GM21381 (cell line): ENCODE measurements around the gene SLC35F1.

Source experiments
- ATAC-seq: cut with Tn5 transposase; IDR thresholded peaks from one replicate; pipeline ENCODE4 v1.9.1; 2021; ENCODE audit warnings: mild to moderate bottlenecking, moderate library complexity; ENCODE audit not compliant: unreplicated experiment

The SLC35F1 gene

DNA sequence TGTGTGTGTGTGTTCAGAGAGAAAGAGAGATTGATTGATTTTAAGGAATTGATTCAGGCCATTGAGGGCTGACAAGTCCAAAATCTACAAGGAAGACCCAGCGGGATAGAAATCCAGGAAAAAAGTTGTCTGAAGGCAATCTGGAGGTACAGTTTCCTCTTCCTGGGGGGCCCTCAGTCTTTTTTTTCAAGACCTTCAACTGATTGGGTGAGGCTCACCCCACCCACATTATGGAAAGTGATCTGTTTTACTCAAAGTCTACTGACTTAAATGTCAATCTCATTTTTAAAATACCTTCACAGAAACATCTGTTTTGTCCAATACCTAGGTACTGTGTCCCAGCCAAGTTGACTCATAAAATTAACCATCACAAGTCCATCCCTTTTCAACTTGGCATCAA is 398.0 kb downstream of the SLC35F1 start:
- ATAC-seq = no peak

DNA sequence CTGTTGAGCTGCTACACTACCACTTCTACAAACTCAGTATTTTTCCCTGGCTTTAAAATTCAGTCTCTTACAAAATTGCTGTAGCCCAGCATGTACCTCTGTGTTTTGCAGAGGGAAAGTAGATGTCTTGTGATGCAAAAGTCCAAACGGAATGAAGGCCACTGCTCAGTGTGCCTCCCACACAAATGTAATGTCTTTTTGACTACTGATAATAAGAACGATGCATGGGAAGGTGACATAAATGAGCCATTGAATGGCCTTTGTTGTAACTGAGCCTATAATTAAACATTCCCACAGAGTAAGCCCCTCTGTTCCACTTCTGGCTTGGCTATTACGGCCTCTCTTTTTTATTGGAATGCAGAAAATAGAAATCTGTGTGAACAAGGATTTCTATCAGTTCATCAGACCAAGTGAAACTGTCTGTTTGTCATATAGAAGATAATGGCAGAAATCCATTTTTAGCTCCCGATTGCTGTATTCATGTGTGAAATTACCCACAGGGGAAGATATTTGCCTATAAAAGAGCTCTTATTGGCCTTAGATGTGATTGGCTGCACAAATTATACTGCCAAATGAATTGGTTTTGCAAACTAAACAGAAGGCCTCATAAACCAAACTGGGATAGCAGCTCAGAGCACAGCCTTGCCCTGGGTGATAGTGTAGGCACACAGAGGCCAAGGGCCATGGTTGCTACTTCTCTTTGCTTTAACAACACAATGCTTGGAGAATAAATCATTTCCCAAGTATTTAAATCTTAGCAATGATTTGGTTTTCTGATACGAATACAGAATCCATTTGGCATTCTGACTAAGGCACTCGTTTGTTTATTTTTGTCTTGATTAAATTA is 399.6 kb downstream of the SLC35F1 start:
- no peak for ATAC-seq

DNA sequence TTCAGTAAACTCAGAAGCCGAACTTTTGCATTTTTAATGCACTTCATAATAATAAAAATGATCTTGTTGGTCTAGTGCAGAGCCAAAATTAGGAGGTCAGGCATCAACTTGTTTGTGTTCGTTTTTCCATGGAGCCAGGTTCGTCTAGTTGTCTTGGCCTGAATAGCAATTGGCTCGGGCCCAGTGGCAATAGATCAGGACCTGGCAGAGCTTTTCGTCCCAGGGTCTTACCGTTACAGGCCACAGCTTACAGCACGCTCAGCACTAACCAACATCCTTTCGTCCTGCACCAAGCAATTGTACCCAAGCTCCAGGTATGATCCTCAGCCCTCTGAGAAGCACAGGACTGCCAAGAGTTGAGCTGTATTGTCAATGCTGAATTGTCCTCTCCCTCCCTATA is 400.5 kb downstream of the SLC35F1 start:
- no peak for ATAC-seq

DNA sequence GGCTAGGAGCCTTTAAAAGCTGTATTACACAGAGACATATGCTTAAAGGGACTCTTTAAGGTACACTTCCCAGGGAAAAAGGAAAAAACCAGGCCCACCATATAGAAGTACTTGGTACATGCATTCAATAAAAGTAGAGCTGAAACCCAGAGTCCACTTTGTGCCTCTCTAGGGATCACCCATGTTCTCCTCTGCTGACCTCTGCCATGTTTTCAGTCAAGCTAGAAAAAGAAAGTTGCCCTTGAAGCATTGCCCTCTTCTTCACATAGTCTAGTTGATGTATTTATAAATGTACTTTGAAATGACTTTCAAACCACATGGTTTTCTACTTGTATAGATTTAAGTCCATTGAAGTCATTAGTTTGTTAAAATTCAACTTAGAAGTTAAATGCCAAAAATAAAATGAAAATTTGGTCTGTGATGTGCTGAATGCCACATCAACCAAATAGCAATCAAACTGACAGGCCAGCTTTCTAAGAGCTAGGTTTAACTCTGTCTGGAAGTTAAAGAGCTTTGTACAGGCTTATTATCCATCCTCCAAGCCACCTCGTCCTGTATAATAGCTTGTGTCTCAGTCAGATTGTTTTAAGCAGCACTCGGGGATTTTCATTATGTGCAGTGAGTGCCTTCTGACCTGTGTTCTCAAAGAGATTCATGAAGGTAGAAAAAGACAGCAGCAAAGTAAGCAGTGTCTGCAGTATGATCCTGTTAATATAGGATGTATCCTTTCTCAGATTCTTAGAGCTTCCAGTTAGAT is 402.5 kb downstream of the SLC35F1 start:
- no peak for ATAC-seq

DNA sequence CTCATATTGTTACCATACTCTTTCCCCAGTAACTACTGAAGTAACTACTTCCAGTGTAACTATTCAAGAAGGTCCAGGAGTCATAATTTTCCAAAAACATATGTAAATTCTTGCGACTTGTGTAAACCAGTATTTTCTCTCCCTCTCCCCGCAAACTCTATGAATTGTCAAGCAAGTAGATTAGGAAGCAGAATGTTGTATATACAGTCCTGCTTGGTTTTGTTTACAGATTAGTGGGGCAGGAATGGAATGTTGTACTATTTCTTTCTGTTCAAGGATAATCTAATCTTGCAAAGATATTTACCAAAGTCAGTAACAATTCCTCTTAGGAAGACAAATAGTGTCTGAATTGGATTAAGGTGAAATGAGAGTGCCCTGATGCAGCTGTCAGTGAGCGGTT is 406.1 kb downstream of the SLC35F1 start:
- no peak for ATAC-seq

DNA sequence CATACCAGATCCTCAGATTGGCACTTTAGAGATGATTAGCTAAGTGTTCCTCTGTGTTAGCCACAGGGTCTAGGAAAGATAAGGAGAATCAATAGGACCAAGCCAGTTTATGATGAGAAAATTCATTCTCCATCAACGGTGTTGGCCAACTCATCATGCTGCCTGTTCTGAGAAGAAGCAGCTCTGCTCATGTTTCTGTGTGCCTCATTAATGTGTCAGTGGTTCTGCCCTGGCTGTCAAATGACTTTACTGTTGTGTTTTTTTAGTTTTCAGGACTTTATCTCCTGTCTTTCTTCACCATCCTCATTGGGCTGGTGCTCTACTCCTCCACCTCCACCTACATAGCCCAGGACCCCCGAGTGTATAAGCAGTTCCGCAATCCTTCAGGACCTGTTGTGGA is 406.7 kb downstream of the SLC35F1 start:
- ATAC-seq = no peak

DNA sequence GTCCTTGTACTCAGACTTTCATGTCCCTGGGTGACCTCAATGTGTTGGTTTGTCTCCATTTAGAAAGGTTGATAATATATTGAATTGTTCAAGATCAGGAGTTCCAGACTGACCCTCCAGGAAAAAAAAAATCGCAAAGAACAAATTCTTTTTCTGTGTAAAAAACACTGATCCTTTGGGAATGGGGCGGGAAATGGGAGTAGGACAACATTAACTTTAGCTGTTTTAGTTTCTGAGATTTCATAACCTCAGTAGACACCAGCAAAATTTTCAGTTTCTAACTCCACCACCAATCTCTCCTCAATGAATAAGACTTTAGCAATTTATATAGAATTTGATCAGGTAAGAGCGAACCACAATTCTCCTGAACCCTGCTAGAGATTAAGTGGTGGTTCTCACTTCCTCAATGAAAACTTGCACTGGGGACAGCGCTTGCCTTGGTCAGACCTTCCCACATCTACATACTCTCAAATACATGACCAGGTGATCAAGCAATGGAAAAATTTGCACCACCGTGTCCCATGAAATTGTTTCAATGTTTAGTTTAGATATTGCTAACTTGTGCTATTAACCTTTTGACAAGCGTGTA is 409.8 kb downstream of the SLC35F1 start:
- no peak for ATAC-seq

DNA sequence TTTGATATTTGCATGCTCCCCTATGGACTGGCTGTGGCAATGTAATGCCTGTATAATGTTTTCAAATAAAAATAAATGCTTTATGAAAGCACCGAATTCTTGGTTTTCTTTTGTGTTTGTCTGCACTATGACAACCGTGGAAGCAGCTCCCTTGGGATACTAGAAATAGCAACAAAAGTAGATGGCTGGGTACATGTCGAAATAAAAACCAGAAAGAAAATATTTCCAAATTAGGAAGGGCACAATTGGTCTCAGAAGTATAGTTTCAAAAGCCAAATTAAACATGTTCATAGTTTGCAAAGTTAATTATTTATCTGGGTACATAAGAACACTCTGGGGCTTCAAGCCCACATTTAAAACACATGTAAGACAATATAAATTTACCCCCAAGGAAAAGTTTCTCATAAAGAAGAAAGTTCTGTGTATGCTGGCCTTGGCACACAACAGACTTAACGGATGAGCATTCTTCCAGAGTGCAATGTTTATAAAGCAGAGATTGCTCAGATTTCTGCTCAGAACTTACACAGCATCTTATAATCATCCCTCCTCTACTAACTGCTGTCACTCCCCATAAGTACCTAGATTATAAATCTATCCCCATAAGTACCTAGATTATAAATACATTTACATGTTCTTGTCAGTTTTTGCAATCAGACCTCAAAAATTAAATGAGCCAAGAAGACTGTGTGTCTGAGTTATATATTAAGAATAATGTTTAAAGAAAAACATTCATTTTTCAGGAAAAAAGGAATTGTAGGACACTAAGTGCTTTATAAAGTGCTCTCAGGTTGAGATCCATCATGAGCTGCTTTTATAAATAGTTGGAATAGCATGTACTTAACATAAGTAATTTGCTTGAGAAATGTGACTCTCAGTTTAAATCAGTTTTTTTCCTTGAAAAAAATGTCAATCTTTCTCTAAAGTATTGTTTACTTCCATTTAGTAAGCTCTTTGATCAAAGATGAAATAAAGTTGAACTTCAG is 410.8 kb downstream of the SLC35F1 start:
- no peak for ATAC-seq

DNA sequence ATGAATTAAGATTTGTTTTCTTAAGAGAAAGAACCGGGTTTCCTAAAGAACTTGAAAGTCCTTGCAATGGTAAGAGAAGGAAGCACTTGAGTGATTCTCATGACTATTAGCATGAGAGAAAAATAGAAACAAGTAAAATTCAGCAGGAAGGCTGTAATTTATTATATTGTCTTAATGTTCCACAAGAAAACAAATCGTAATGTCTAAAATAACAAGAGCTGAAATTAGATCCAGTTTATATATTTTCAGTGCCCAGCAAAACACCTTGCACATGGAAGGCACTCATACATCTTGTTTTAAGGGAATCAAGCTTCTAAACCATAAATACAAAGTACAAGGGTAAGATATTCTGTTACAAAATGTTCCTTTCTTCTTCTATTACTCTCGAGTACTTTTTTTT is 411.6 kb downstream of the SLC35F1 start:
- ATAC-seq = no peak

DNA sequence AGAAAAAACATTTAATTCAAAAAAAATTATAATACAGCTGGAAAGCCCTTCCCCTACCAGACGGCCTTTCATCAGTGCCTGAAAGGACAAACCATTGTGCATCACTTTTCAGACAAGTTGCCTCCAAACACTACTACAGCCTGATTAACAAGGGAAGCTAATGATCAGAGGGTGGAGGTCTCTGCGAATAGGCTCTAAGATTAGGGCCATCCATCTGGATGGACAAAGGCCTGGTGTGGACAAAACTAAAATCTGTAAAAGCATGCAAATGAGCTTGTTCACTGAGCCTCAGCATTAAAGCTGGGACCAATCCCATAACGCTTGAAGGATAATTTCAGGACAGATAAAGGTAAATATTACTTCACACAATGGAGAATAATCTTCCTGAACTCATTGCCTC is 412.4 kb downstream of the SLC35F1 start:
- ATAC-seq = no peak

DNA sequence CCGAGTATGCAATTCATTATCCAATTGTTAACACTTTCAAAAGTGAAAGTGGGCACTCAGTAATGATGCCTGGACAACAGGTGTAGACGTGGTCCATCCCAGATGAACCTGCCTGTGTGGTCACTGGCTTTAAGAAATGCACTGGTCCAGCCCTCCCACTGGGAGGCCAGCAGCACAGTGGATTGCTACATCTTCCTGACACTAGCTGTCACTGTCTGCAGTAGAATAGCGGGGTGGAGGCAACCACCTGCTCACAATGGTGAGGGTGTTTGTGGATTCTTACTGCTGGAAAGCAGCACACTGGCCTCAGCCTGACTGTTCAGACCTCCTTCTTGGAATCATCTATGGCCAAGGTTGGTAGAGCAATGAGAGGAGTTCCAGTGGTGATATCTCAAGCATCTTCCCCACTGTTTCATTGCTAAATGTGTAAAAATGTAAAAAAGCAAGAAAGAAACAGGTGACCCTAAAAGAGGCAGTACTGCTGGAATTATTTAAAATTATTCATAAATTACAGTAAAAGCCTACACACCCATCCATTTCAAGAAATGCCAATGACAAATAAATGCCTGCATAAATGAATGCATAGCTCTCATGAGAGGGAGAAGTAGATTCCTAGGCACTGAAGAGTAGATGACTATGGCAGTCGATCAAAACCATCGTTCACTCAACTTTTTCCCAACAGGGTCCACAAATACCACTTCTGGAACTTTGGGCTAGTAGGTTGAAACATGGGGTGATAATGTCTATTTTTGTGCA is 413.0 kb downstream of the SLC35F1 start:
- no peak for ATAC-seq

DNA sequence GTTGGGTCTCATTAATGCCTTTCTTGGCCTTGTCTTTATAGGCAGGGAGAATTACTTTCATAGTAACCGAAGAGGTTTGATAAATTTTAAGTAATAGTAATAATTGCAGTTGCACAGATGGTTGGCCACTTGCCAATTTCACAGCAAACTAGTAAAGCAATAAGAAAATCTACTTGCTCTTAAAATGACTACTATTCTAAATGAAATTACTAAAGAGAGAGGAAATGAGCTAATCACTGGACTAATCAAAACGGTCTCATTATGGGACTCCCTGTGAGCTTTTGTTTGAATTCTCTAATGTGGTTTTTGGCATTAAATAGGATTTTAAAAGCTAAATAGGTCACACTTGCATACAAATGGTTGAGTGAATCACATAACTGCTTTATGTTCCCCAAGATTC is 413.6 kb downstream of the SLC35F1 start:
- ATAC-seq = no peak

DNA sequence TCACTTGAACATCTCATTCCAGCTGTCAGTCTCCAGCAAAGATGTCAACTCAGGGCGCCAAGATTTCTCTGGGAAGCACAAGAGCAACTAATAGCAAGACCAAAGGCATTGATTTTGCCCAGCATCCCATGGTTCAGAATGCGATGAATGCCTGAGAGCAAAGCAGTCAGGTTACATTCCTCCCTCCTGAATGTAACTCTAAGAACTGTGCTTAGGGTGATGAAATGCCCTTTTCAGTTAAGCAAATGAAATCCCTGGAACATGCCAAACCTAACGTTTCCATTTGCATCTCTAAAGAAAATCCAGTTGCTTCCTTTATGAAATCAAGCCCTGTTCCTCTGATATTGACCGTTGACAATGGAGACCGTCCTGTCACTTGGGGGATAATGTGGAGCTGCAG is 417.1 kb downstream of the SLC35F1 start:
- no peak for ATAC-seq

DNA sequence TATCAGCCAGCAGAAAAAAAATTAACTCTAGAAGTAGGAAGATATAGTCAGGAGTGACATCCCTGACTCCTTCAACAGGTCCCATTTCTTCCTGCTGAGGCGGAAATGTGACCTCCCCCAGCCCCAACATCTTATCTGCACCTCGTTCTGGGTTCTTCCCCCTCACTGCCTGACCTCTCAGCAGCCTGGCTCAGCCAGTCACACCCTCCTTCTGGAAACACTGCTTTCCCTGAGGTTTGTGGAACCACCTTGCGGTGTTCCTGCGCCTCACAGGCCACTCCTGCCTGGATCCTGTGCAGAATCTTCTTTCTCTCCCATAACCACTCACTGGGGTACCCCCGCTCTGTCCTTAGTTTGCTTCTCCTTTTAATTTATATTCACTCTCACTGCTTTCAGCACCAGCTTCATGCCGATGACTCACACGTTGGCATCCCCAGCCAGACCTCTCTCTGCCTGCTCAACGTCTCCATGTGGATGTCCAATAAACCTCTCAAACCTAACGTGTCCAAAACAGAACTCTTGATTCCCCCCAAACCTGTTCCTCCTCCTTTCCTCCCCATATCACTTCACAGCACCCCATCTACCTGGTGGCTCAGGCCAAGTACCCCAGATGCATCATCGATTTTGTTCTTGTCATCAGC is 418.3 kb downstream of the SLC35F1 start:
- ATAC-seq = no peak

DNA sequence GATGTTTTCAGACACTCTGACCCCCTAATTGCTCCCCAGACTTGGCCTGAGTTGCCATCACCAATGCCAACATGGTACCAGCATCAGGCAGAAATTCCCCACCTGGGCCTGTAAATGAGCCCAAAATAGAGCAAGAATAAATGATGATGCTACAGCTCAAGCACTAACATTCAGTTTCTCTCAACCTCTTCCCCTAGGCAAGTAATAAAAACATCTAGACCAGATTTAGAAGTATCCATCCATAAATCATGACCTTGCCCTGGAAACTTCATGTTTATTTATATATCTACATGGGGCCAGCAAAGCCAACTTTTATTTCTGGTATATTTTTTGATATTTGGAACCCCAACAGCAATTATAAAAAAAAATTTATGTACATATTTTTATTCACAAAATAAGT is 419.6 kb downstream of the SLC35F1 start:
- ATAC-seq = no peak

DNA sequence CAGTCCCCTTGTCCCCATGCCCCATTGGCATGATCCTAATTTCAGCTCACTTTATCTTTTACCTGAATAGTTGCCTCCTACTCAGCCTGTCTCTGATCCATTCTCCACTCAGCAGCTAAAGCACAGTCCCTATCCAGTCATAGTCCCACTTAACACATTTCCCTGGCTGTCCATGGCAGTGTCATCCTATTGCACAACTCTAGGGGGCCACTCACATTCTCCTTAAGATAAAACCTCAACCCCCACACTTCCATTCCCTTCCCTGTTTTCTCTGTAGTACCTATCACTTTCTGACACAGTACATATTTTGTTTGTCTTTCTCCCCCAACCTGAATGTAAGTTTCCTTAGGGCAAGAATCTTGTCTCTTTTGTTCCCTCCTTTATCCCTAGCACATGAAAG is 420.2 kb downstream of the SLC35F1 start:
- no peak for ATAC-seq

DNA sequence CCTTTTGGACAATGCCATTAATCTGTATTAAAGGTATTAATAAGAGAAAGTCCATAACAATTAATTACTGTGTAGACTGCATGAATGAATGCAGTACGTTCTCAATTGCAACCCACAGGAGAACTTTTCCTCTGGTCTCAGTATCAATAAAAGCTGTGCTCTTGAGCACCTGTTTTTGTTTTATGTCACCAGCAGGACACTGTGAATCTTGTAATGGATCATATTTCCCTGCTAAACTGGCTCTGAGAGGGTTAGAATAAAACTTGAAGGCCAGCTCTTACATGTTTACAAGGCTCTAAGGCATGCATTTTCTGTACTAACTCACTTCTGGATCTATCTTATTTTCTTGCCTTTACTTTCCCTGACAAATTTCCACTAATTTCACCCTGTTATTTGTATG is 426.7 kb downstream of the SLC35F1 start:
- ATAC-seq = no peak

DNA sequence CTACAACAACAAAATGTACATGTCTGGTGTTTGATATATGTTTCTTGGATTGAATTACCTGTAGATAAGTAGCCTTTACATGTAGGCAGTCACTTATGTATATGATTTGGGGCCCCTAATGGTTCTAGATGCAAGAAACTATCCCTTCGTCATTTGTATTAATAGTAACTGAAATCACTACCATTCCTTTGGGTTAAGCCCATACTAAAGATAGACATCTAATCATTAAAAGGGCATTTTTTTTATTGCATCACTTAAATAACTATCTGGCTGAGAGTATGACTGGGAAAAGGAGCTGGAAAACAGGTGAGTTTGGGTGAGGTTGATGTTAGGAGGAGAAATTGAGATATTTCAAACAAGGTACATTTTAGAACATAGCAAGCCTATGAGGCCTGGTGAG is 427.6 kb downstream of the SLC35F1 start:
- no peak for ATAC-seq

DNA sequence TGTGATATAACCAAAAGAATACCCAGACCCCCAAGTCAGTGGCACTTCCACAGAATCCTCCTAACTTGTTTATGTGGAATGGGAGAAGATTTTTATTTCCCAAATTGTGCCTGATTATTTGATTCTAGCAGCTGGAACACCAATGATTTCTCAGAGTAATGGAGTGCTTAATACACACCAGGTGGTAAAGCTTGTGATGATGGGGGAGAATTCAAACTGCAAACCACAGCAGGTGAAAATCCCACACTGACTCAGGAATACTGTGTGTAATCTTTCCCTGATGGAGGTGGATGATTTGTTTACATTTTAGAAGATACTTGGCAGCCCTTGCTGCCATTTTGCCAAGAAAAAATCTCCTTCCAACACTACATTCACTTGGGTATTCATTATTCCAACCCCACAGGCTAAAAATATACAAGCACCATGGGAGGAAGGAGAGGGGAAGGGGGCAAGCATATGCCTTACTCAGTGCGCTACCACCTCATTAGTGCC is 428.3 kb downstream of the SLC35F1 start:
- ATAC-seq = no peak
